Gastroesophageal sphincter (tissue), 4 donors: Measurements from ENCODE around the gene ERP29. TPM values are rescaled to one million over a fixed set of nuclear protein-coding genes. Genes with fewer than 3 reads are reported as not detected.

Experiments used
- ATAC-seq: fragments of 150-250 bp; one replicate; pipeline ENCODE4 v1.9.1; 2016; ENCODE audit warnings: mild to moderate bottlenecking, moderate library complexity
- H3K27ac ChIP-seq, 4 donors: fragments of 200-600 bp; sonication (generic) in 3 of 4; 1 replicate in 3 of 4; 2 replicates in 1 of 4; pipeline ENCODE4 v1.5.1; 2016 to 2019
- H3K27me3 ChIP-seq: fragments of 200-600 bp; sonication (generic); one replicate; pipeline ENCODE4 v1.5.1; 2019
- H3K36me3 ChIP-seq, 2 donors: fragments of 200-600 bp; sonication (generic); one replicate each; pipeline ENCODE4 v1.5.1; 2019; ENCODE audit warnings: control low read depth in 1 of 2
- H3K4me1 ChIP-seq, 3 donors: fragments of 200-600 bp; sonication (generic); 1 replicate in 2 of 3; 2 replicates in 1 of 3; pipeline ENCODE4 v1.5.1; 2016 to 2019; ENCODE audit warnings: control low read depth in 2 of 3
- H3K4me3 ChIP-seq, 2 donors: fragments of 200-600 bp; sonication (generic); one replicate each; pipeline ENCODE4 v1.5.1; 2019; ENCODE audit warnings: mild to moderate bottlenecking in 1 of 2, moderate library complexity in 1 of 2
- H3K9me3 ChIP-seq, 3 donors: fragments of 200-600 bp; sonication (generic); one replicate each; pipeline ENCODE4 v1.5.1; 2017 to 2019; ENCODE audit warnings: control low read depth in 2 of 3
- EP300 ChIP-seq: sonication (generic); formaldehyde crosslinking; IDR thresholded peaks from one replicate; pipeline ENCODE4 v1.6.1; 2017; ENCODE audit warnings: antibody characterized with exemption, mild to moderate bottlenecking
- POLR2A ChIP-seq, 2 donors: fragments of 450-650 bp; IDR thresholded peaks; one replicate each; pipeline ENCODE4 v1.6.1; 2017; ENCODE audit warnings: antibody characterized with exemption in 2 of 2, mild to moderate bottlenecking in 2 of 2, moderate library complexity in 1 of 2
- POLR2AphosphoS5 ChIP-seq: sonication (generic); formaldehyde crosslinking; IDR thresholded peaks from one replicate; pipeline ENCODE4 v1.6.1; 2017; ENCODE audit warnings: antibody characterized with exemption
- WGBS, 2 donors: methylation state at CpG; one replicate each; pipeline ENCODE4 v1.1.5; 2018; ENCODE audit warnings: low coverage in 1 of 2; 5-methylcytosine and 5-hydroxymethylcytosine counted together
- total RNA-seq, 4 donors: library from RNA; depleted of rRNA; stranded (reverse); fragments of >200 nt; gene quantifications; one replicate each; pipeline ENCODE4 v1.1.0, GENCODE V29; 2016
- TF ChIP-seq, protein P1 (sequence below), 4 experiments: fragments of 200-600 bp in 2 of 4; fragments of 450-650 bp in 2 of 4; sonication (generic) in 1 of 4; IDR thresholded peaks; one replicate each; pipeline ENCODE4 v1.5.1; 2017 to 2019; ENCODE audit warnings: antibody characterized with exemption in 4 of 4, mild to moderate bottlenecking in 2 of 4, moderate library complexity in 2 of 4

The ERP29 gene
- total RNA-seq, 4 donors from 2014 or later = 37.1 to 147 (median 38.1) TPM

DNA sequence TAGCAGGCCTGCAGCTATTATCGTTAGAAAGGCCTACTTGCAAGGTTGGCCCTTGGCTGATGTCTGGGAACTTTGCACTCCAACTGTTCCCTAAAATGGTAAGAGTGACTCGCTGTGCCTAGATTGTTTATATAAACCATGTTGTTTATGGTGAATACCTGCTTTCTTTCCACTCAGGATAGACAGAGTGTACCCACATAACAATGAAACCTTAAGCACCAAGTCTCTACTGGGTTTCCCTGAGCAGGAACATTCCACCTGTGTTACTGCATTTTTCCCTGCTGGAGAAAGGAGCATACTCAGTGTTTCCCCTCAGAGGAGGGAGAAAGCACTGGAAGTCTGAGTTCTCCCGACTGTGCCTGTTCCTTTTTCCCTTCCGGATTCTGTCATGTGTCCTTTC is 32.8 kb downstream of the ERP29 start:
- Histone ChIP-seq H3K4me1 (peaks cover 0 to 60% (median 11%) of the 10 kb centered on the region in 3 donors), H3K36me3 (peaks cover 0 to 84% of the 10 kb centered on the region in 2 donors), H3K27me3 (no peaks in the 10 kb centered on the region), H3K9me3 (no peaks in the 10 kb centered on the region), H3K4me3 (no peak overlapping the region), H3K27ac (peak overlapping the region; percentile 79 to 94 (median 82))
- WGBS, 2 donors = 41 to 49% methylated on average over 4 of the region's 4 CpGs
- TF ChIP-seq, protein P1, sequence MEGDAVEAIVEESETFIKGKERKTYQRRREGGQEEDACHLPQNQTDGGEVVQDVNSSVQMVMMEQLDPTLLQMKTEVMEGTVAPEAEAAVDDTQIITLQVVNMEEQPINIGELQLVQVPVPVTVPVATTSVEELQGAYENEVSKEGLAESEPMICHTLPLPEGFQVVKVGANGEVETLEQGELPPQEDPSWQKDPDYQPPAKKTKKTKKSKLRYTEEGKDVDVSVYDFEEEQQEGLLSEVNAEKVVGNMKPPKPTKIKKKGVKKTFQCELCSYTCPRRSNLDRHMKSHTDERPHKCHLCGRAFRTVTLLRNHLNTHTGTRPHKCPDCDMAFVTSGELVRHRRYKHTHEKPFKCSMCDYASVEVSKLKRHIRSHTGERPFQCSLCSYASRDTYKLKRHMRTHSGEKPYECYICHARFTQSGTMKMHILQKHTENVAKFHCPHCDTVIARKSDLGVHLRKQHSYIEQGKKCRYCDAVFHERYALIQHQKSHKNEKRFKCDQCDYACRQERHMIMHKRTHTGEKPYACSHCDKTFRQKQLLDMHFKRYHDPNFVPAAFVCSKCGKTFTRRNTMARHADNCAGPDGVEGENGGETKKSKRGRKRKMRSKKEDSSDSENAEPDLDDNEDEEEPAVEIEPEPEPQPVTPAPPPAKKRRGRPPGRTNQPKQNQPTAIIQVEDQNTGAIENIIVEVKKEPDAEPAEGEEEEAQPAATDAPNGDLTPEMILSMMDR (IDR thresholded peaks at IDR 0.05) = peak in 2 of 4 experiments; percentile 19 to 23
- TF ChIP-seq POLR2AphosphoS5 (peak; percentile 63), POLR2A (IDR thresholded peaks at IDR 0.05) (no peak), EP300 (no peak)
- peak; percentile 87 for ATAC-seq

DNA sequence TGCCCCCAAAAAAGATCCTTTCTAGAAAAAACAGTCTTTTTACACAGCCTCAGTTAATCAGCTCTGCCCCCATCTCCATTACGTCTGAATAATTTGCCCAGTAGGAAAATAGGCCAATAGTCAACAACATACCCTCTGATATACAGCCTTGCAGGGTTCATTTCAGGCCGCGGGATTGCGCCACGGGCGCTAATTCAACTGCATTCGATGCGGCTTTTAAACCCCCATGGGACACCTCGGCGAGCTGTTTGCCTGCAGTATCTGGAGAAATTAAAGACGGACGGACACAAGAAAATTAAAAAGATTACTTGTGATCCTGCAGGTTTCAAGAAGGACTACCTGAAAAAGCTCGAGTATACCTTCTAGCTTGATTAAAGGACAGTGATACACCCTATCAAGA is 36.1 kb downstream of the ERP29 start:
- H3K9me3 ChIP-seq = no peaks in the 10 kb centered on the region
- ATAC-seq = no peak
- peaks cover 0 to 60% (median 11%) of the 10 kb centered on the region in 3 donors for H3K4me1 ChIP-seq
- H3K27me3 ChIP-seq = no peaks in the 10 kb centered on the region
- TF ChIP-seq POLR2AphosphoS5 = no peak
- TF ChIP-seq, protein P1 (IDR thresholded peaks at IDR 0.05) = no peak
- no peak for TF ChIP-seq POLR2A (IDR thresholded peaks at IDR 0.05)
- no peak for TF ChIP-seq EP300
- peak overlapping the region; percentile 14 to 84 (median 58) for H3K27ac ChIP-seq
- H3K4me3 ChIP-seq = no peak overlapping the region
- peaks cover 2 to 84% of the 10 kb centered on the region in 2 donors for H3K36me3 ChIP-seq
- WGBS, 2 donors = 84 to 99% methylated on average over 6 to 12 of the region's 13 CpGs

DNA sequence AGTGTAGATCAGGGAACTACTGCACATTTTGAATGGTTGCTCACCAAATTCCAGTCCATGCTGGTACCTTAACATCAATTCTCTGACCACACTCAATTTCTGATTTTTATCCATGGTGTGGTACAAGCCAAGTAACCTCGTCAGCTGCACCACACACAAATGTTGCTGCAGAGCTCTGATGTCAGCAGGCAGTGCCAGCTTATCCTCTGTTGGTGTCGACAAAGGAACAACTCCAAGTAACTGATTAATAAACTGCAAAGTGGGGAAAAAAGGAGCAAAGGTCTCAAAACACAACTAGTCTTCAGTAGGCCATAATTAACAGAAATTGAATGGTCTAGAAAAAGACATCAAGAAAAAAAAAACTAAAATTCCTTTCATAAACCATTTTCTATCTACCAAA is 47.9 kb downstream of the ERP29 start:
- 78 to 80% methylated on average over 1 to 2 of the region's 2 CpGs for WGBS, 2 donors
- H3K9me3 ChIP-seq = no peaks in the 10 kb centered on the region

DNA sequence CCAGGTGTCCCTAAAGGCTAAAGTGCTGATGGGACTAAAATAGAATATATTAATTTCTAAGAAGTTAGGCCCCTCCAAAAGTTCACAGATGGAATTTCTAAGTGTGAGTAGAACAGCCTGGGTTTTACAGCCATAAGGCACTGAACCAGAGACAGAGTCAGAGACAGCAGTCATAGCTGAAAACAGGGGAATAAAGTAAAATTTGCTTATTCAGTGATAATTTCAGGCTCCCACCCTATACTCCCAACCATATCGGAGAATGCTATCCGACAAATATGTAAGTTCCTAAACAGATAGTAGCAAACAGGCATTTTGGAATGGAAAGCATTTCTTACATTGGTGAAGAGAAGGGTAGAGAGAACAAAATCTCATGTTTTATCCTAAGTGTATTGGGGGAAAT is 50.0 kb downstream of the ERP29 start:
- Histone ChIP-seq H3K36me3 (peaks cover 0 to 98% of the 10 kb centered on the region in 2 donors), H3K9me3 (no peaks in the 10 kb centered on the region)
- 93 to 100% methylated on average over 2 of the region's 2 CpGs for WGBS, 2 donors

More for the DNA sequence above, 47.9 kb downstream of the ERP29 start:
- no peak overlapping the region for H3K4me3 ChIP-seq
- H3K27me3 ChIP-seq = no peaks in the 10 kb centered on the region
- peaks cover 0 to 98% of the 10 kb centered on the region in 2 donors for H3K36me3 ChIP-seq
- no peak for ATAC-seq
- no peak for TF ChIP-seq EP300
- TF ChIP-seq POLR2A (IDR thresholded peaks at IDR 0.05) = no peak
- TF ChIP-seq POLR2AphosphoS5 = no peak
- TF ChIP-seq, protein P1 (IDR thresholded peaks at IDR 0.05) = no peak
- no peak overlapping the region for H3K27ac ChIP-seq
- H3K4me1 ChIP-seq = no peaks in the 10 kb centered on the region

DNA sequence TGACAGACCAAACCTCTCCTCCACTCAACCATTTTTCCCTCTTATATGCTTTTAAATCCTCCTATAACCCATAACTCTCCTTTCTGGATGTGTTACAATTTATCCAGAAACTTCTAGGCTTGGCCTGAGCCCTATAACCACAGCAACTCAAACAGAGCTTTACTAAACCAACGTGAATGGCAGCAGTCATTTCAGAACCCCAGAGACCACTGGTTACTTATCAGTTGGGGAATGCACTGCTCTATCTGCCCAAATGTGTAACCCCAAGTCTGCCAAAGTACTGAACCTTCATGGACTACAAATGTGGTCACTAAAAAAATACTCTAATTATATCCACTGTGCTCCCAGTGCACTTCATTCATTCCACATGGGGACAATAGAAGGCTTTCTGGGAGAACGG is 53.3 kb downstream of the ERP29 start:
- Histone ChIP-seq H3K36me3 (peaks cover 4 to 99% of the 10 kb centered on the region in 2 donors), H3K27me3 (no peaks in the 10 kb centered on the region), H3K9me3 (no peaks in the 10 kb centered on the region), H3K4me1 (no peaks in the 10 kb centered on the region), H3K27ac (no peak overlapping the region), H3K4me3 (no peak overlapping the region)
- 65% methylated on average over 2 of the region's 2 CpGs; no CpG with 5 or more reads in 1 of the 2 donors for WGBS, 2 donors
- ATAC-seq = no peak
- no peak for TF ChIP-seq POLR2AphosphoS5
- no peak for TF ChIP-seq POLR2A (IDR thresholded peaks at IDR 0.05)
- TF ChIP-seq, protein P1 (IDR thresholded peaks at IDR 0.05) = no peak
- no peak for TF ChIP-seq EP300

More for the DNA sequence above, 50.0 kb downstream of the ERP29 start:
- no peaks in the 10 kb centered on the region for H3K4me1 ChIP-seq
- TF ChIP-seq EP300 (no peak), POLR2A (IDR thresholded peaks at IDR 0.05) (no peak), POLR2AphosphoS5 (no peak)
- TF ChIP-seq, protein P1 (IDR thresholded peaks at IDR 0.05) = no peak
- H3K27ac ChIP-seq = no peak overlapping the region
- no peak overlapping the region for H3K4me3 ChIP-seq
- H3K27me3 ChIP-seq = no peaks in the 10 kb centered on the region
- no peak for ATAC-seq
